ENCODE measurements around the gene OR5A2.
"Not testable (repeated sequence)": the region's sequence is repeated elsewhere in the genome, so short reads cannot be mapped to it uniquely, and the experiment has no call there.

The OR5A2 gene, protein sequence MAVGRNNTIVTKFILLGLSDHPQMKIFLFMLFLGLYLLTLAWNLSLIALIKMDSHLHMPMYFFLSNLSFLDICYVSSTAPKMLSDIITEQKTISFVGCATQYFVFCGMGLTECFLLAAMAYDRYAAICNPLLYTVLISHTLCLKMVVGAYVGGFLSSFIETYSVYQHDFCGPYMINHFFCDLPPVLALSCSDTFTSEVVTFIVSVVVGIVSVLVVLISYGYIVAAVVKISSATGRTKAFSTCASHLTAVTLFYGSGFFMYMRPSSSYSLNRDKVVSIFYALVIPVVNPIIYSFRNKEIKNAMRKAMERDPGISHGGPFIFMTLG

GRCh38 chr11:59426361-59427067, at the start of gene OR5A2:
TSS of gene OR5A2 (minus strand) at chr11:59426413. CDS start at chr11:59422953, 3,460 bp downstream.
- DNase-seq (ENCODE audit: low read depth), result no peak

DNA sequence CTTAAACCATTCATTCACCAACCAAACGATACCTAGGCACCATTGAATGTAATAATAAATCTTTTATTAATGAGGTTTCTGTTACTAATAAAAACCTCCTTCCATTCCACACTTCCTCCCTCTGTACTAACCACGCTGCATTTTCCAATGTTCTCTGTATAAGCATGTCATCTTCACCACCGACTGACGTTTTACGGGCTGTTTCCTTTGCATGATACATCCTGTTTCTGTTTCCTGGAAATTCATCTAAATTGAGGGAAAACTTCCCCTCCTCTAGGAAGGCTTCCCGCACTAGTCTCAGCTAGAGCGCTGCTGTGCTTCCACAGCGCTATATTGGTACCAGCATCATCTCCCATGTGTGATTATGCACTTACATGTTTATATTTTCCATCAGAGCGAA, 49.0 kb upstream of the OR5A2 start:
- DNase-seq (ENCODE audit: low read depth), result no peak

DNA sequence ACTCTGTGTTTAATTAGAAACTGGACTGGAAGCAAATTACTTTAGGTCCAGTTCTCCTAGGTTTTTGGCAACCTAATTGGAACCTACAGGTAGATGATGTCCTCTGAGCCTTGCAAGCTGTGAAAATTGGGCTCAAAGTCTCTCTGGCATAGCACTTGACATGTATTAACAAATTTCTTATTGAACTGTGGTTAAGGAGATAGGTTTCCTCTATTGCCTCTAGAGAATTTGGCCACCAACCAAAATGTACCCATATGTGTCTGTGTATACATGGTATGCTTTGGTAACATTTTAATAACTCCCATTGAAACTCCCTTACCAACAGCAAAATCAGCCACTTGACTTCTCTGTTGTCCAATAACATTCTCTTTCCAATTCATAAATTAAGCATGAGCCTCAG, 46.8 kb upstream of the OR5A2 start, which contains the start of gene OR4D10:
OR4D10 (plus strand) TSS at position 301 of the 400 bp plus-strand sequence. CDS start 4,115 bp downstream, outside the sequence.
- DNase-seq (ENCODE audit: low read depth), result no peak

GRCh38 chr11:59463190-59463641, 37.0 kb upstream of the OR5A2 start:
- no peak for DNase-seq (ENCODE audit: low read depth)

DNA sequence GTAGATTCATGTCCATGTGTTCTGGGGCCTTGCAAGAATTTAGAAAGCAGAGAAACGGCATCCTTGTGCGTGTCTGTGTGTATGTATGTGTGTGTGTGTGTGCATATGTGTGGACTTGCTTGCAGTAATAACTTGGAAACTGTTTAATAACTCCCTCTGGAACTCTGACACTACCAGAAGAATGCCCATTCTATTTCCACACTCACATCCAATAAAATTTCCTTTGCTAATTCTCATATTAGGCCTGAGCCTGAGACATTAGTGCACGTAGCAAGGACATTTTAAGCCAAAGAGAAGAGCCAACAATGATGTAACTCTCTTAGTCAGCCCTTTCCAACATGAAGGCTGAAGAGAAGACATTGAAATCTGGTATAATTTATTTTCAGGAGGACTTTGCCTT, 33.7 kb upstream of the OR5A2 start:
- no peak for DNase-seq (ENCODE audit: low read depth)

DNA sequence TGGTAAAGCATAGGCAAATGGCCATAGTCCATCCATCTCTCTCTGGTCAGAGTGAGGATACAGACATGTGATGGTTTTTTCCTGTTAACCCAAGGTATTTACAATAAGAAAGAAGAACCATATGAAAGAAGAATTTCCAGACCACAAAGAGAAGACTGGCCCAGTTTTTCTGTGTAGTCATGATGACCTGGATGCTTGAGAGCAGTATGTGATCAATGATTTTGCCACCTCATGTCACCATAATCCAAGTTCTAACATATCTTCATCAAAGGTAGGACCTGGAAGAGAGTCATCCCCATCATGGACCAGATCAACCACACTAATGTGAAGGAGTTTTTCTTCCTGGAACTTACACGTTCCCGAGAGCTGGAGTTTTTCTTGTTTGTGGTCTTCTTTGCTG, 30.4 kb upstream of the OR5A2 start, which contains the start of gene OR4D6:
OR4D6 (plus strand) TSS at position 301 of the 400 bp plus-strand sequence; CDS start at position 301, 0 bp downstream.
- no peak for DNase-seq (ENCODE audit: low read depth)

DNA sequence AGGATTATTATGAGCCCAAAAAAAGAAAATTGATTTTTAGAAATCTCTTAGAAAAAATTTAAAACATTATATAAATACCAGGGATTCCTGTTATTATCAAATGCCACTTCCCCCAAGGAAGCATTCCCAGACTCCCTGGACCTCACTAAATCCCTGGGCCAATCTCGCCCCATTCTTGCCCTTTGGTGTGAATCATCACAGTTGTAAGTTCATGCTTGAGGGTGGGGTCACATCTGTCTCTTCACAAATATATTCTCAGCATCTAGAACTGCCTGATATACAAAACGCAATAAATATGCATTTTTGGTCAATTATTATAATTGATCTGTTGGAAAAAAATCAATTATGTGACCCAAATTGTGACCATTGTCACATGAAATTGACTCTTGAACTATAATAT, 22.3 kb upstream of the OR5A2 start:
- DNase-seq (ENCODE audit: low read depth), result no peak

DNA sequence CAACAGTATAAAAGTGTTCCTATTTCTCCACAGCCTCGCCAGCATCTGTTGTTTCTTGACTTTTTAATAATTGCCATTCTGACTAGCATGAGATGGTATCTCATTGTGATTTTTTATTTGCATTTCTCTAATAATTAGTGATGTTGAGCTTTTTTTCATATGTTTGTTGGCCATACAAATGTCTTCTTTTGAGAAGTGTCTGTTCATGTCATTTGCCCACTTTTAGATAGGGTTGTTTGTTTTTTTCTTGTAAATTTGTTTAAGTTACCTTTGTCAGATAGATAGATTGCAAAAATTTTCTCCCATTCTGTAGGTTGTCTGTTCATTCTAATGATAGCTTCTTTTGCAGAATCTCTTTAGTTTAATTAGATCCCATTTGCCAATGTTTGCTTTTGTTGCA, 19.4 kb upstream of the OR5A2 start:
- DNase-seq (ENCODE audit: low read depth), result not testable (repeated sequence)

GRCh38 chr11:59437770-59438169, 11.6 kb upstream of the OR5A2 start:
- DNase-seq (ENCODE audit: low read depth), result no peak

GRCh38 chr11:59436169-59436568, 10.0 kb upstream of the OR5A2 start, which contains the start of gene OR5A1:
TSS of gene OR5A1 (plus strand) at chr11:59436469. CDS start at chr11:59443169, 6,700 bp downstream.
- no peak for DNase-seq (ENCODE audit: low read depth)

DNA sequence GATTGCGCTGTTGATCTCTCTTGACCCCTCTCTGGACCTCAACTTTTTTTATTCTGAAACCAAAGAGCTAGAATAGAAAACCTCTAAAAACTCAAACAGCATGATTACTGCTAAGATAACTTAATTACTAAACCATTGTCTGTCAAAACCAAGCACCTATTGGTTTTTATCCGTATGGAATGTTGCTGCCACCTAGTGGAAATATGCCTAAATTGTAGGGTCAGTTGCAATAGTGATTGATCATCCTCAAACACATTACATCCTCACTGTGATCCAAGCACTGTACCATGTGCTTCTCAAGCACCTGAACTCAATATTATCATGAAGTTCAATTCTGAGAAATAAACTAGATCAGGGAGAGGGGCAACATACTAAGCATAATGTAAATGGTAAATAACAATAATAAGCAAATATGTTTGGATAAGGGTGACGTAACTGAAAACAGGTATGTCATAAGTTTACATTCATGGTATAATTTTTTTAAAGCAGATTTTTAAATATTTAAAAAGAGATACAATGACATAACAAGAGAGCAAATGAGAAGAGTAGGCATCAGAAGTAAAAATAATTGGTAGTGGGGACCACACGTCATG, 3.8 kb upstream of the OR5A2 start:
- DNase-seq (ENCODE audit: low read depth), result peak; percentile 15

DNA sequence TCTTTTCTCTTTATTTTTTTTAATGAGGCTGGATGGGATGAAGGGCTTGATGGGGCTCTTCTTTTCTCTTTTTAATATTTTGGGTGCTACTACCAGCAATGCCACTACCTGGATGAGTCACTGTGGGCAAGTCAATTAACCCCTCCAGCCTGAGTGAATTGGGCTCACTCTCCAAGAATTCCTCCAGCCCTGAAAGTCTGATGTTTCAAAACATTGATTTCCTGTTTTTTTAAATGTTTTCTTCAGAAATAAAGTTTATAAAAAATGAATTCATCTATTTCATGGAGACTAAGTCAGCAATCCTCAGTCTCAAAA, 812 bp upstream of the OR5A2 start:
- DNase-seq (ENCODE audit: low read depth), result no peak

DNA sequence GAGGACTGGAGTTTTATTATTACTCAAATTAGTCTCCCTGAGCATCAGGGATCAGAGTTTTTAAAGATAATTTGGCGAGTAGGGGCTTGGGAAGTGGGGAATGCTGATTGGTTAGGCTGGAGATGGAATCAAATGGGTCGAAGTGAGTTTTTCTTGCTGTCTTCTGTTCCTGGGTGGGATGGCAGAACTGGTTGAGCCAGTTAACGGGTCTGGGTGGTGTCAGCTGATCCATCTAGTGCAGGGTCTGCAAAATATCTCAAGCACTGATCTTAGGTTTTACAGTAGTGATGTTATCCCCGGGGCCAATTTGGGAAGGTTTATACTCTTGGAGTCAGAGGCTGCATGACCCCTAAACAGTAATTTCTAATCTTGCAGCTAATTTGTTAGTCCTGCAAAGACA, 1.1 kb downstream of the OR5A2 start:
- DNase-seq (ENCODE audit: low read depth), result no peak

DNA sequence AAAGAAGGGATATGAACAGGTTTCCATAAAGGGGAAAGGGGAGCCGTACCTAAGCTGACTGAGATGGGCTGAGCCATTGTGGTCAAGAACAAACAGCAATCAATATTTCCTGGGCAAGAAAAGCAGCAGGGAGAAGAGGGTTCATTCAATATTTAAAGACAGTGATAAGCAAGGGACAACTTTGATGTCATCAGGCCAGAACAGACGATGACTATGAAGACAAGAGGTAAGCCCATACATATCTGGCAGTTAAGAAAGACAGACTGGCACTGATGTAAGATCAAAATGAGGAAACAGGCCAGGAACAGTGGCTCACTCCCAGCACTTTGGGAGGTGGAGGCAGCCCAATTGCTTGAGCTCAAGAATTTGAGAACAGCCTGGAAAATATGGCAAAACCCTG, 2.4 kb downstream of the OR5A2 start:
- DNase-seq (ENCODE audit: low read depth), result no peak

DNA sequence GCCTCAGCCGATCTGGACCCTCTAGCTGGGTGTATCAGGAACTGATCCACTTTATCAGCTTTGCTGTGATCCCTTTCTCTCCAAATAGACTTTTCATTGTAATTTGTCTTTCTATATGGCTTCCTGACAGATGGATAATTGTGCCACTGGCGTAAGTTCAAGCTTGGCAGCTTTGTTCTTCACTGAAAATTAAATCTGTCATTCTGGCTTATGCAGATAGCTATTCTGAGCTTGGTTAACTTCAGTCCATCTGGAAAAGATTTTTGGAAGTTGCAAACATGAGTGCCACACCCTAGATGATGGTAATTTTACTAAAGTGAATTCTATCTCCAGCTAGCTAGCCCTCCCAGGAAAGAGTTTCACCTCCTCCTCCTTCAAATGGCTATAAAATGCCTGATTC, 8.1 kb downstream of the OR5A2 start:
- DNase-seq (ENCODE audit: low read depth), result no peak

GRCh38 chr11:59417023-59417422, 9.2 kb downstream of the OR5A2 start:
- DNase-seq (ENCODE audit: low read depth), result no peak

DNA sequence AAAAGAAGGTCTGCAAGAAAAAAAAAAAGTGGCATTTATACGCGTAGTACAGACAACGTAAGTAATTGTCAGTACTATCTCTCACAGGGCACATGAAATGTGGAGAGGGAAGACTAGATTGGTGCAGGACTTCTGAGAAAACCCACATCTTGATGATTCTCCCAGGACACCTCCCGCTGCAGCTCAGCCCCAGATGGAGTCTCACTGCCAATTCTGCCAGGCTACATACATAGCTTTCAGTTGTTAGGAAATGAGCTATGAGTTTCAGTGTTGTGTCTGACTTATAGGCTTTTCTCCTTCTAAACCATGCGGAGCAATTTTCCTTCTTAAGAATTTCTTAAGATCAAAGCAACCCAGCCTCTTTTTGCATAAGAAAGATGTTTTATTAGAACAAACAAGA, 9.6 kb downstream of the OR5A2 start:
- DNase-seq (ENCODE audit: low read depth), result no peak

DNA sequence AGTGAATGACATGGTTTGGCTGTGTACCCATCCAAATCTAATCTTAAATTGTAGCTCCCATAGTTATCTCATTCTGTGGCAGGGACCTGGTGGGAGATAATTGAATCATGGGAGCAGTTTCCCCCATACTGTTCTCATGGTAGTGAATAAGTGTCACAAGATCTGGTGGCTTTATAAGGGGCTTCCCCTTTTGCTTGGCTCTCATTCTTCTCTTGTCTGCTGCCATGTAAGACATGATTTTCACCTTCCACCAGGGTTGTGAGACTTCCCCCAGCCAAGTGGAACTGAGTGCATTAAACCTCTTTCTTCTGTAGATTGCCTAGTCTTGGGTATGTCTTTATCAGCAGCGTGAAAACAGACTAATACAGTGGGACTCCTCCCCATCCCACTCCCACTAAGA, 11.1 kb downstream of the OR5A2 start:
- DNase-seq (ENCODE audit: low read depth), result no peak

GRCh38 chr11:59413646-59414045, 12.6 kb downstream of the OR5A2 start:
- no peak for DNase-seq (ENCODE audit: low read depth)

DNA sequence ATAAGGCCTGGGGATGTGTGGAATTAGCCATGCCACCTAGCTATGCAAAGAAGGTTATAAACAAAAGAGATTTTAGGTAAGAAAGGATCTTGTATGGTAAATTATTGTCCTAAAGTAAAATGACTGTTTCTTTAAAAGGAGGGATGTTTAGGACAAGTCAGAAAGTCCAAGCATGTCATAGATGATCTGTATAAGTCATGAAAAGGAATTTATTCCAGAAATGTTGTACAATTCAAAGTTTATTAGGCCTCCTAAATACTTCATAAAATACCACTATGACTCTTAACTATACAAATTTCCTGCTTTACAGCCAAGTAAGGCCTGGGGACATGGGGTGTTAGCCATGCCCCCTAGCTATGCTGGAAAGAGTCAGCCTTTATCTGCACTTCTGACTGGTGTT, 22.7 kb downstream of the OR5A2 start:
- DNase-seq (ENCODE audit: low read depth), result no peak

DNA sequence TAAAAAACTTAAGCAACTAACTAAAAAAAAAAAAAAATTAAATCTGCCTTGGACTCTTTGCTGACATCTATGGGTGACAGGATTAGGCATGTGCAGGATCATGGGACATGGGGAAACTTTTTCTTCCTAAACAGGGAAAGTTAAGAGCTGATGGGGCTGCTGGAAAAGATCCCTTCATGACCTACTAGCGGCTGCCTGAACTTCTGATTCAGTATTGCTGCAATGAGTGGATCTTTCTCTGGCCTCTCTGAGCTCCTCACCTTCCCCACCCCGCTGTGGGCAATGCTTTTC, 25.0 kb downstream of the OR5A2 start:
- no peak for DNase-seq (ENCODE audit: low read depth)

DNA sequence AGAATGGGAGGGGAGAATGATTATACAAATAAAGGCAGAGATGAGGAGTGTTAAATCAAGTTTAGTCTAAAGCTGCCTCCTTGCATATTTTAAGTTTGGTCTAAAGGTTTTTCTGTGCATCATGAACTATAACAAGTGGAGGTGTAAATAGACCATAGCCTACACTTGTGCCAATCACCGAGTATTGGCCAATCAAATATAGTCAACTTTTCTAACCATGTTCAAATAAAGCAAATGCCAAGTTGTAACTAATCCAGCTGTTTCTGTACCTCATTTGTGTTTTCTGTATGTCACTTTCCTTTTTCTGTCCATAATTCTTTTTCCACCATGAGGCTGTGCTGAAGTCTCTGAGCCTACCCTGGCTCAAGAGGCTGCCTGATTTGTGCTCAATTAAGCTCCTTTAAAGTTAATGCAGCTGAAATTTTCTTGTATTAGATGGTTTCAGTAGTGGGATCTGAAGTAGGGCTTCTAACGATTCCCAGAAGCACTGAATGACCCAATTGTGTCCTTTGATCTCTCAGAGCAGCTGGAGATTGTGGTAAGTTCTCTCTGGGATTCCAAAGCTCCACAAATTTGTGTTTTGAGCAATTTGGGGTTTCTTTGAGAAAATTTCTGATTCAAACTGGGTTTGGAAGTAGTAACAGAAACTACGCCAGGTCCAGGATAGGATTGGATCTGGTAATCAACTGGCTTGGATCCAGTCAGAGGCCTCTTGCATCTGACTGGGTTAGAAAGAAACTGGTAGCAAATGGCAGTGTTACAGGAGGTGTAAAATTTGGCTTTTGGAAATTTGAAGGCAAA, 25.6 kb downstream of the OR5A2 start:
- DNase-seq (ENCODE audit: low read depth), result no peak

Data from CMK (cell line).